Urinary bladder (tissue), 4 donors: ENCODE measurements around the gene SYNPR. TPM values are rescaled to one million over a fixed set of nuclear protein-coding genes. Genes with fewer than 3 reads are reported as not detected.

Source experiments
- DNase-seq: peaks from one replicate; pipeline ENCODE4 v3.0.0-alpha.2; 2015; ENCODE audit errors: extremely low spot score
- H3K27ac ChIP-seq: one replicate; pipeline ENCODE4 v1.5.1; 2013; ENCODE audit warnings: low read depth, mild to moderate bottlenecking, moderate library complexity
- H3K36me3 ChIP-seq: one replicate; pipeline ENCODE4 v1.6.1; 2013; ENCODE audit warnings: mild to moderate bottlenecking, moderate library complexity; ENCODE audit not compliant: insufficient read depth
- H3K4me1 ChIP-seq: one replicate; pipeline ENCODE4 v1.6.1; 2013; ENCODE audit warnings: mild to moderate bottlenecking, moderate library complexity; ENCODE audit not compliant: insufficient read depth
- H3K4me3 ChIP-seq: one replicate; pipeline ENCODE4 v1.5.1; 2013; ENCODE audit warnings: low read depth, low read length
- WGBS: extraction: QIAGEN DNeasy Blood & Tissue Kit; methylation state at CpG from one replicate; pipeline ENCODE4 v1.1.7; 2013; 5-methylcytosine and 5-hydroxymethylcytosine counted together
- polyA plus RNA-seq: library from polyadenylated mRNA; stranded (reverse); fragments of 200-250 nt; gene quantifications from one replicate; pipeline ENCODE4 v1.2.3, GENCODE V29; 2013
- total RNA-seq: library from RNA; depleted of rRNA; stranded (reverse); fragments of >200 nt; gene quantifications from one replicate; pipeline ENCODE4 v1.2.3, GENCODE V29; 2014
- donor health status: healthy with polysubstance abuse.
- donor health status: healthy.

SYNPR gene
- total and polyA plus RNA-seq, 2 donors = 0.95 TPM; not detected in 1

- WGBS = 27% methylated on average over 1 of the region's 1 CpG
- Histone ChIP-seq H3K4me1 (no peaks in the 10 kb centered on the region), H3K36me3 (no peaks in the 10 kb centered on the region), H3K4me3 (no peak overlapping the region), H3K27ac (no peak overlapping the region)
- DNase-seq = no peak
These were observed 92.0 kb downstream of the SYNPR start for GRCh38 chr3:63370094-63370493.

GRCh38 chr3:63383040-63383439 is 104.9 kb downstream of the SYNPR start:
- 63% methylated on average over 2 of the region's 2 CpGs for WGBS
- H3K4me3 ChIP-seq = no peak overlapping the region
- DNase-seq = no peak
- no peaks in the 10 kb centered on the region for H3K36me3 ChIP-seq
- no peak overlapping the region for H3K27ac ChIP-seq
- H3K4me1 ChIP-seq = no peaks in the 10 kb centered on the region

- Histone ChIP-seq H3K36me3 (no peaks in the 10 kb centered on the region), H3K4me1 (no peaks in the 10 kb centered on the region), H3K27ac (no peak overlapping the region), H3K4me3 (no peak overlapping the region)
- 25% methylated on average over 3 of the region's 3 CpGs for WGBS
- DNase-seq = no peak
These were observed 106.3 kb downstream of the SYNPR start for GRCh38 chr3:63384382-63384781.

- Histone ChIP-seq H3K4me3 (no peak overlapping the region), H3K4me1 (no peaks in the 10 kb centered on the region), H3K36me3 (no peaks in the 10 kb centered on the region), H3K27ac (no peak overlapping the region)
- 23% methylated on average over 3 of the region's 3 CpGs for WGBS
- no peak for DNase-seq
These were observed 107.5 kb downstream of the SYNPR start for GRCh38 chr3:63385629-63386028.

- no peaks in the 10 kb centered on the region for H3K4me1 ChIP-seq
- DNase-seq = no peak
- WGBS = 69% methylated on average over 4 of the region's 4 CpGs
- no peak overlapping the region for H3K4me3 ChIP-seq
- H3K27ac ChIP-seq = no peak overlapping the region
- H3K36me3 ChIP-seq = no peaks in the 10 kb centered on the region
These were observed 108.5 kb downstream of the SYNPR start for GRCh38 chr3:63386568-63386967.

- no peak overlapping the region for H3K4me3 ChIP-seq
- H3K4me1 ChIP-seq = no peaks in the 10 kb centered on the region
- no peak overlapping the region for H3K27ac ChIP-seq
- WGBS = 88% methylated on average over 3 of the region's 3 CpGs
- no peaks in the 10 kb centered on the region for H3K36me3 ChIP-seq
- no peak for DNase-seq
These were observed 109.5 kb downstream of the SYNPR start for GRCh38 chr3:63387568-63387967.

- 71% methylated on average over 5 of the region's 5 CpGs for WGBS
- Histone ChIP-seq H3K4me1 (no peaks in the 10 kb centered on the region), H3K27ac (no peak overlapping the region), H3K36me3 (no peaks in the 10 kb centered on the region), H3K4me3 (no peak overlapping the region)
- no peak for DNase-seq
These were observed 112.7 kb downstream of the SYNPR start for GRCh38 chr3:63390710-63391230.

GRCh38 chr3:63395960-63396359 is 117.9 kb downstream of the SYNPR start:
- no peaks in the 10 kb centered on the region for H3K36me3 ChIP-seq
- H3K27ac ChIP-seq = no peak overlapping the region
- no peaks in the 10 kb centered on the region for H3K4me1 ChIP-seq
- WGBS = 84% methylated on average over 4 of the region's 4 CpGs
- no peak overlapping the region for H3K4me3 ChIP-seq
- DNase-seq = no peak

GRCh38 chr3:63400246-63400860 is 122.2 kb downstream of the SYNPR start:
- H3K27ac ChIP-seq = no peak overlapping the region
- no peak for DNase-seq
- no peaks in the 10 kb centered on the region for H3K36me3 ChIP-seq
- no peak overlapping the region for H3K4me3 ChIP-seq
- no peaks in the 10 kb centered on the region for H3K4me1 ChIP-seq
- WGBS = 68% methylated on average over 6 of the region's 6 CpGs

- H3K4me3 ChIP-seq = no peak overlapping the region
- no peaks in the 10 kb centered on the region for H3K36me3 ChIP-seq
- no peak for DNase-seq
- H3K27ac ChIP-seq = no peak overlapping the region
- H3K4me1 ChIP-seq = no peaks in the 10 kb centered on the region
- 82% methylated on average over 3 of the region's 3 CpGs for WGBS
These were observed 127.8 kb downstream of the SYNPR start for GRCh38 chr3:63405882-63406281.

- Histone ChIP-seq H3K4me1 (no peaks in the 10 kb centered on the region), H3K36me3 (no peaks in the 10 kb centered on the region), H3K27ac (no peak overlapping the region), H3K4me3 (no peak overlapping the region)
- DNase-seq = no peak
These were observed 135.4 kb downstream of the SYNPR start for GRCh38 chr3:63413523-63413922.

GRCh38 chr3:63414607-63415006 is 136.5 kb downstream of the SYNPR start:
- Histone ChIP-seq H3K4me1 (no peaks in the 10 kb centered on the region), H3K4me3 (no peak overlapping the region), H3K27ac (no peak overlapping the region), H3K36me3 (no peaks in the 10 kb centered on the region)
- WGBS = 46% methylated on average over 1 of the region's 1 CpG
- DNase-seq = no peak

- Histone ChIP-seq H3K27ac (no peak overlapping the region), H3K4me1 (no peaks in the 10 kb centered on the region), H3K4me3 (no peak overlapping the region), H3K36me3 (peaks cover 2% of the 10 kb centered on the region)
- no peak for DNase-seq
- WGBS = 46% methylated on average over 2 of the region's 2 CpGs
These were observed 151.8 kb downstream of the SYNPR start for GRCh38 chr3:63429905-63430304.

- Histone ChIP-seq H3K4me3 (no peak overlapping the region), H3K36me3 (peaks cover 2% of the 10 kb centered on the region), H3K27ac (no peak overlapping the region), H3K4me1 (no peaks in the 10 kb centered on the region)
- DNase-seq = no peak
These were observed 152.8 kb downstream of the SYNPR start for GRCh38 chr3:63430875-63431274.

- no peak overlapping the region for H3K4me3 ChIP-seq
- no peaks in the 10 kb centered on the region for H3K36me3 ChIP-seq
- DNase-seq = no peak
- H3K27ac ChIP-seq = no peak overlapping the region
- no peaks in the 10 kb centered on the region for H3K4me1 ChIP-seq
- WGBS = 86% methylated on average over 2 of the region's 2 CpGs
These were observed 159.8 kb downstream of the SYNPR start for GRCh38 chr3:63437858-63438257.
